Brain microvascular endothelial cell (primary cell): Measurements from ENCODE around the gene FETUB.

ENCODE experiments used
- DNase-seq: peaks from one replicate; pipeline ENCODE4 v3.0.0-alpha.2; 2020
- H3K27ac ChIP-seq: fragments of 250-450 bp; sonication (Bioruptor Pico); 2 replicates; pipeline ENCODE4 v1.5.1; 2020; ENCODE audit warnings: mild to moderate bottlenecking, moderate library complexity
- H3K27me3 ChIP-seq: fragments of 250-450 bp; sonication (Bioruptor Pico); replicated peaks from 2 replicates; pipeline ENCODE4 v1.5.1; 2020; ENCODE audit warnings: mild to moderate bottlenecking
- H3K36me3 ChIP-seq: fragments of 250-450 bp; sonication (Bioruptor Pico); replicated peaks from 2 replicates; pipeline ENCODE4 v1.5.1; 2020; ENCODE audit warnings: mild to moderate bottlenecking
- H3K4me3 ChIP-seq: 2 replicates; pipeline ENCODE4 v1.5.1; 2011; ENCODE audit warnings: low read depth, mild to moderate bottlenecking, control low read depth, low read length, moderate library complexity
- in situ Hi-C: cut with HindIII; loops from 2 replicates; pipeline ENCODE4 v1.10.0; 2017; ENCODE audit warnings: low sequenced_read_pairs, low pct_ligation_motif_present
- TF ChIP-seq, protein P1 (sequence below): IDR thresholded peaks from 2 replicates; pipeline ENCODE4 v1.5.1; 2011; ENCODE audit warnings: low read depth, mild to moderate bottlenecking, moderate library complexity, low read length, control low read depth, inconsistent platforms; ENCODE audit errors: missing control alignments

FETUB gene

GRCh38 chr3:186596568-186597287, 43.5 kb upstream of the FETUB start:
- TF ChIP-seq, protein P1, sequence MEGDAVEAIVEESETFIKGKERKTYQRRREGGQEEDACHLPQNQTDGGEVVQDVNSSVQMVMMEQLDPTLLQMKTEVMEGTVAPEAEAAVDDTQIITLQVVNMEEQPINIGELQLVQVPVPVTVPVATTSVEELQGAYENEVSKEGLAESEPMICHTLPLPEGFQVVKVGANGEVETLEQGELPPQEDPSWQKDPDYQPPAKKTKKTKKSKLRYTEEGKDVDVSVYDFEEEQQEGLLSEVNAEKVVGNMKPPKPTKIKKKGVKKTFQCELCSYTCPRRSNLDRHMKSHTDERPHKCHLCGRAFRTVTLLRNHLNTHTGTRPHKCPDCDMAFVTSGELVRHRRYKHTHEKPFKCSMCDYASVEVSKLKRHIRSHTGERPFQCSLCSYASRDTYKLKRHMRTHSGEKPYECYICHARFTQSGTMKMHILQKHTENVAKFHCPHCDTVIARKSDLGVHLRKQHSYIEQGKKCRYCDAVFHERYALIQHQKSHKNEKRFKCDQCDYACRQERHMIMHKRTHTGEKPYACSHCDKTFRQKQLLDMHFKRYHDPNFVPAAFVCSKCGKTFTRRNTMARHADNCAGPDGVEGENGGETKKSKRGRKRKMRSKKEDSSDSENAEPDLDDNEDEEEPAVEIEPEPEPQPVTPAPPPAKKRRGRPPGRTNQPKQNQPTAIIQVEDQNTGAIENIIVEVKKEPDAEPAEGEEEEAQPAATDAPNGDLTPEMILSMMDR: no peak
- DNase-seq: no peak
- no peak overlapping the region for H3K27ac ChIP-seq
- H3K36me3 ChIP-seq: no peaks in the 10 kb centered on the region
- in situ Hi-C loops: no loop called here
- H3K27me3 ChIP-seq: no peaks in the 10 kb centered on the region
- H3K4me3 ChIP-seq: no peak overlapping the region

GRCh38 chr3:186598108-186598784, 42.0 kb upstream of the FETUB start:
- in situ Hi-C loops: no loop called here
- no peaks in the 10 kb centered on the region for H3K36me3 ChIP-seq
- H3K4me3 ChIP-seq: no peak overlapping the region
- TF ChIP-seq, protein P1: no peak
- H3K27ac ChIP-seq: no peak overlapping the region
- no peaks in the 10 kb centered on the region for H3K27me3 ChIP-seq
- no peak for DNase-seq

GRCh38 chr3:186598794-186599141, 41.4 kb upstream of the FETUB start:
- no peak for DNase-seq
- Histone ChIP-seq H3K27ac (no peak overlapping the region), H3K27me3 (no peaks in the 10 kb centered on the region), H3K36me3 (no peaks in the 10 kb centered on the region), H3K4me3 (no peak overlapping the region)
- TF ChIP-seq, protein P1: no peak
- in situ Hi-C loops: no loop called here

DNA sequence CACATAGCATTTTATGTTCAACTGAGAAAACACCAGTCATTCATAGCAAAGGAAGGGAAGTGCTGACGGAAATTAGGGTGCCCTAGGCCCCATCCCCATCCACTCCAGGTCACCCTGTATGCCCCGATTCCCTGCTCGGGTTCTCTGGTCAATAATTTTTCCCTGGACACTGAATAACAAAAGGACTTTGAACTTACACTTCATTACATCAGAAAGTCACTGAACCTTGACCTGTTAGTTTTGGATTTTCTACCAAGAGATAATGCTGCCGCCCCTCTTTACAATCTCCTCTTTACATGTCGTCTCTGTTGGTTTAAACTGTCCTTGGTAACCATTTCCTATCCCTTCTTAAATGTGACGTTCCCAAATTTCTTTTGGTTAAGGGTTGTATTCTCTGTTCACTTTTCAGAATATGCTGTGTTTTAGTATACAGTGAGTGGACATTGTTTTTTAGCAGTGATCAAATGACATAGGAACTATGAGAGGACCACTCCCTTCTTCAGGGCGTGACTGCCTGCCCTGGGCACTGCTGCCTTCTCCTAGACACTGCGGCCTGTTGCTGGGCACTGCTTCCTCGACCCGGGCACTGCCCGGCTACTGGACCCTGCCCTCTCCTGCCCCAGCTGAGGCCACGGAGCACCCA, 40.9 kb upstream of the FETUB start:
- TF ChIP-seq, protein P1: no peak
- Histone ChIP-seq H3K4me3 (no peak overlapping the region), H3K36me3 (no peaks in the 10 kb centered on the region), H3K27ac (no peak overlapping the region), H3K27me3 (no peaks in the 10 kb centered on the region)
- no peak for DNase-seq
- in situ Hi-C loops: no loop called here

- no peak overlapping the region for H3K4me3 ChIP-seq
- in situ Hi-C loops: loop anchor here (25.0 kb wide), 1 partner anchor 213 kb away; the partner anchor contains the start of gene RFC4
- no peak for DNase-seq
- no peaks in the 10 kb centered on the region for H3K36me3 ChIP-seq
- TF ChIP-seq, protein P1: no peak
- H3K27me3 ChIP-seq: no peaks in the 10 kb centered on the region
- no peak overlapping the region for H3K27ac ChIP-seq
These were observed 40.4 kb upstream of the FETUB start for GRCh38 chr3:186599785-186600166.
